GM04503 (cell line): Measurements from ENCODE around the gene TEX22.

Experiments
- DNase-seq: peaks from one replicate; pipeline ENCODE4 v3.0.0-alpha.2; 2012; ENCODE audit warnings: low read depth

The TEX22 gene

DNA sequence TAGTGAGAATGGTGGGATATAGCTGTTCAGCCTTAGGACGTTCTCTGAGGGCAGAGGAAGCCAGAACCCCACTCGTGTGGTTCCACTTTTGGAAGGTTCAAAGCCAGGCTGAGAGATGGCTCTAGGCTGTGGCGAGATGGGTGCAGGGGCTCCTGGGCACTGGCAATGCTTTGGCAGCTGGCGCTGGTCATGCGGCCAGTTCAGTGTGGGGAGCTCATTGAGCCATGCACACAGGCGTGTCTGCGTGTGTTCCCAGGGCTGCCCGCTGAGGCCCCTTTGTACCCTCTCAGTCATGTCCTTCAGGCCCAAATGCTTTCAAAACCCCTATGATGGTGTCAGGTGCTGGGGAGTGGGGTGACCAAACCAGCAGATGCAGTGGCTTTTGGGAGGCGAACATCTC, 1.7 kb downstream of the TEX22 start:
- no peak for DNase-seq

DNA sequence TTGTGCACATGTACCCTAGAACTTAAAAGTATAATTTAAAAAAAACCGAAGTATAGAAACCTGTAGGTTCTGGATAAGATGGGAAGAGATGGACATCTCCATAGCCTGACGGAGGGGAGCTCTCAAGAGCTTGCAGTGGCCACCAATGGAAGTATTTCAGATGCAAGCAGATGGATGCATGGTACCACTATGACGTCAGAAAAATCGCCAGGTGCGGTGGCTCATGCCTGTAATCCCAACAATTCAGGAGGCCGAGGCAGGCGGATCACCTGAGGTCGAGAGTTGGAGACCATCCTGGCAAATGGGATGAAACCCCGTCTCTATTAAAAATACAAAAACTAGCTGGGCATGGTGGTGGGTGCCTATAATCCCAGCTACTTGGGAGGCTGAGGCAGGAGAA, 3.4 kb downstream of the TEX22 start:
- DNase-seq, result no peak

DNA sequence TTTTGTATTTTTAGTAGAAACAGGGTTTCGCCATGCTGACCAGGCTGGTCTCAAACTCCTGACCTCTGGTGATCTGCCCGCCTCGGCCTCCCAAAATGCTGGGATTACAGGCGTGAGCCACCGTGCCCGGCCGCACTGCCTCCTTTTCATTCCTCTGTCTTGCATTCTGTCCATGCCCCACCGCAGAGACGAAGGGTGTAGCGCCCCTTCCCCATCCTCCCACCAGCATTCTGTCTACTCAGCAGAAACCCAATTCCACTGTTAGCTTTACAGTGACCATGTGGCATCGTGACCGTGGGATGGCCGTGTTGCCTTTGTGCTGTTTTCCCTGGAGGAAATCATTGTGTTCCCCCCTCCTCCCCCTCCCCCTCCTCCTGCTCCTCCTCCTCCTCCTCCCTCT, 10.3 kb downstream of the TEX22 start:
- no peak for DNase-seq

DNA sequence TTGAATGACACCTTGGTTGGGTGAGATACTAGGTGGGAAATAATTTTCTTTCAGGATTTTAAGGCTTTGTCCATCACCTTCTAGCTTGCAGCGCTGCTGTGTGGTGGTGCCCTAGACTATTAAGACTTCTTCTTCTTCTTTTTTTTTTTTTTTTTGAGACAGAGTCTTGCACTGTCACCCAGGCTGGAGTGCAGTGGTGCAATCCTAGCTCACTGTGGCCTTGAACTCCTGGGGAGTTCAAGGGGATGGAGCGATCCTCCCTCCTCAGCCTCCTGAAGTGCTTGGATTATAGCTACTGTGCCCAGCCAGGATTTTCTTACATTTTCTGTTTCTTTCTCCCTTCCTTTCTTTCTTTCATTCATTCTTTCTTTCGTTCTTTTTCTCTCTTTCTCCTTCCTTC, 11.0 kb downstream of the TEX22 start:
- no peak for DNase-seq

DNA sequence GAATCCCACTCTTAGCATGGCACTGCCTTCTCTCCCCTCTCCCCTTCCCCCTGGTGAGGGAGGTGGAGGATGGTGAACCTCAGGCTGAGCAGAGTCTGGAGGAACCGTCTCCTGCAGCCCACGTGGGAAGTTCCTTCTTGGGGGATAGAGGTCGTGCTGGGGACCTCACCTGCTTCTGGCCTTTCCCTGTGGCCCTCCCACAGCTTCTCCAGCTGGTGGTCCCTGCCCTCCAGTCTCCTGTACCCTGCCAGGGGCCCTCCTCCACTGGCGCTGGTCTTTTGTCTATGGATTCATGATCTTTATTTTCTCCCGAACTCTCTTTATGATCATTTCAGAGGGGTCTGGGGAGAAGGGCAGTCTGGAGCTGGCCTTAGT, 12.3 kb downstream of the TEX22 start:
- DNase-seq, result no peak

DNA sequence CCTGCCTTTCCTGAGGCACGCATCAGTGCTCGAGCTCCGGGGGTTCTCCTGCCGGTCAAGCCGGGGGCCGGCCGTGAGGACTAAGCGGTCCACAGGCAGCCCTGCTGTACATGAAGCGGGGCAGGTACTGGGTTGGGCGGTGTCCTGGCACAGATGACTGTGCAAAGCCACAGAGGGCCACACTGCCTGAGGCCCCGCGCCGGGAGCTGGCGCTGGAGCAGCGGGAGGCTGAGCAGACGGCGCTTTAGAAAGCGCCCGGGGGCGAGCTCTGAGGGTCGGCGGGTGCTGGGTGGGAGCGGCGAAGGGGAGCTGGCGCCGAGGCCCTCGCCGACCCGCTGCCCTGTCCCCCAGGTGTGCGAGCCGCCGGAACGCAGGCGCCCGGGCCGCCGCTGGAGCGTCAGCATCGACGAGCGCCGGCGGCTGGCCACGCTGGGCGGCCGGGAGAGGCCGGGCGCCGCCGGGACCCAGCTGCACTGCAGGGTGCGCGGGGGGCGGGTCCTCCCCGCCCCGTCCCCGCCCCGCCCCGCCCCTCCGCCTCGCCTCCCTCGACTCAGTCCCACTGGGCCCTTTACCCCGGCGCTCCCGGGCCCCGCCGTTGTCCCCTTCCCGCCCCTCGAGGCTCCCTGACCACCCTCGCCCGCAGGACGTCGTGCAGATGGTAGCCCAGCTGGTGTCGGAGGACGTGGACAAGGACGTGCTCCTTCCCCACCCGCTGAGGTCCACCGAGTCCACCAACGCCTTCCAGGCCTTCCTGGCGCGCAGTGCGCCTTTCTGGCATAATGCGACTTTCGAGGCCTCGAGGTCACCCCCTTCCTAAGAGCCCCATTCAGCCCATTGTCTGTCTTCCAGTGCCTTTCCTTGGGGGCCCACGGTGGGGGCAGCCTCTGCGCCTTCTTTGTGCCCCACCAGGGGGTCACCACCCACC, 12.9 kb downstream of the TEX22 start:
- DNase-seq, result no peak

DNA sequence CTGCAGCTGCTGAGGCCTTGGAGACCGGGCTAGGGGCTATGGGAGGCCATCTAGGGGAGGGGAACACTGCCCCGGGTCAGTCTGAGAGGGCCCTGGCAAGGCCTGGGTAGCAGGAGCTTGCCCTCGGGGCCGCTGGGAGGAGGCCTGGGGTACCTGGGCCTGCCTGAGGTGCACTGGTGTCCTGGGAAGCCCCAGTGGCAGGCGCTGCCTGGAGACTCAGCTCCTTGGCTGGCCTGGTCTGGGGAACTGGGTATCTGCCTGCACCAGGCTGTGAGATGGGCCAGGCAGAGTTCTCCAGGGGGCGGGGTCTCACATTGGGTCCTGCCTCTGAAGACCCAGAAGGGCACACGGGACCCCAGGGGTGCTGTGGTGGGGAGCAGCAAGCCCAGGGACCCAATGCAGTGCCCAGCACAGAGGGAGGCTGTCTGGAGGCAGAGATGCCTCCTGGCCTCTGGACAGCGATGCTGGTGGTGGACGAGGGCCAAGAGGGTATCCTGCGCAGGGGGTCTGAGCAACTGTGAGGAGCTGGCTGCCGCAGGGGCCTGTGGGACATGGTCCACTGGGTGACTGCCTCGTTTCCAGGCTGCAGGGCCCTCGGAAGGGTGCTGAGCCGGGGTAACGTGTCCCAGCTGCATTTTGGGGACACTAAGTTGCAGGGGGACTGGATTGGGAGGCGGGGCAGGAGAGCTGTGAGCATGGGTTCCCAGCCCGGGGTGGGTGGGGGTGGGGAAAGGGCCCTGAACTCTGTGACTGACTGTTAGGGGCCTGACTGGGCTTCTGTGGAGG, 13.8 kb downstream of the TEX22 start:
- DNase-seq, result no peak

DNA sequence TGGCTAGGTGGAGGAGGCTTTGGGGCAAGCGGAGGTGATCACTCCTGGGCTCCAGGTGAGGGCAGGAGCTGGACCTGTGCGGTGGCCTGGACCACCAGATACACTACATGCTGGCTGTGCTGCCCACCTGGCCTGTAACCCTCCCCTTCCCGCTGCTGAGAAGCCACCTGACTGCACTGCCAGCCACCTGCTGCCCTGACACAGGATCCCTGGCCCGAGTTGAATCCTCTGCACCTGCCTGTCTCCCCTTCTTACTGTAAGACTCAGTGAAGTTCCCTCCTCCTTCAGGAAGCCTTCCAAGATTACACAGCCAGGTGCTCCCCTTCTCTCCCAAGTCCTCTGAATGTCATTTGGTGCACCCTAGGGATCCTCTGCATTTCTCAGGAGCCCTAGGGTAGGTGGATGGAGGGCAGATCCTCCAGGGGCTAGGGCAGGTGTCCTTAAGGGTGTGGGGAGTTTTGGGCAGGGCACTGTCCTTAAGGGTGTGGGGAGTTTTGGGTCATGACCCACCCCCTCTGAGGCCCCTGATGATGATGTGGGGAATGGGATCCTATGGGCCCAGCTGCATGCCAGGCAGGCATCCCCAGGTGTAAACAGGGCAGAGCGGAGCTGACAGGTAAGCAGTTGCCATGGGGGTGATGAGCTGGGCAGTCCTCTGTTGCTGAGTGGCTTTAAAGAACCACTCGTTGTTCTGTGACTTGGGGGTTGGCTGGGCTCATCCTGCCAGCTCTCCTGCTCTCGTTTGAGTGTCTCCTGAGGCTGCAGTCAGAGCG, 14.6 kb downstream of the TEX22 start:
- DNase-seq, result no peak

DNA sequence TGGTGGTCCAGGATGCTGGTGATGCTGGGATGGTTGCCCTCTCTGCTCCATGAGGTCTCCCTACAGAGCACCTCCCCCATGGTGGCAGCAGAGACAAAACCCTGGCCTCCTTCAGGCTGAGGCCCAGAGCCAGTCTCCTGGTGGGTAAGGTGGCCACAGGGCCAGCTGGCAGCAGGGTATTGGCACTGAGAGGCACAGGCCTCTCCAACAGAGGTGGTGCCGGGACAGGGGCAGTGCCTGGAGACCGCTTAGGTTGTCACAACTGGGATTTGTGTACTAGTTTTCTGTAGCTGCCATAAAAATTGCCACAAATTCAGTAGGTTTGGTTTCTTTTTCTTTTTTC, 15.2 kb downstream of the TEX22 start:
- DNase-seq, result no peak

DNA sequence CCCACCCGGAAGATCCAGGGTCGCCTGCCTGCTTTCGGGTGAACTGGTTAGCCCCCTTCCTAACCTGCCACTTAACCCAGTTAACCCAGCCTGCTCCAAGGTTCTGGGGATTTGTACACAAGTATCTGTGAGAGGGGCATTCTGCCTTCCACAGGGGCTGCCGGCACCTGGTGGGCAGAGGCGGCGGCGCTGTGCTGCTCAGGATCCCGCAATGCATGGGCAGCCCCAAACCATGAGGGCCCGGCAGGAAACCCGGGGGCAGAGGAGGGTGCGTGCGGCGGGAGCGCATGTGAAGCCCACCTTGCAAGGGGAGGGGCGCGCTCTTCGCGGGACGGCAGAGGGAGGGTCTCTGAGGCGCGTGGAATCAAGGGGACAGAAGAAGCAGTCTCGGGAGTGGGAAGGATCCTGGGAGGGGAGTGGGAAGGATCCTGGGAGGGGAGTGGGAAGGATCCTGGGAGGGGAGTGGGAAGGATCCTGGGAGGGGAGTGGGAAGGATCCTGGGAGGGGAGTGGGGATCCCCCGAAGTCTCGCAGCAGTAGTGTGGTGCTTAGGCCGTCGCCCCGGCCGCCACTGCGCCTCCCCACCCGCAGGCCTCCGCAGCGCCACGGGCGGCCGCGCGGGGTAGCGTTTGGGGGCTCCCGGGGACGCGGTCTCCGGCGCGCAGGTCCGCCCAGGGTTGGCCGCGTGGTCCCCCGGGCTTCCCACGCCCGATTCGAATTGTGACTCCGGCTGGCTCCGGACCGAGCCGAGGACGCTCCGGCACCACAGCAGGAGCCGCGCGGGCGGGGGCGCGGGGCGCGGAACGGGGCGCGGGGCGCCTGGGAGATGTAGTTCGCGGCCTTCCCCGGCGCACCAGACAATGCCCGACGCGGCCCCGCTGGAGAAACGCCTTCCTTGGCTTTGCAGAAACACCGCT, 16.4 kb downstream of the TEX22 start:
- no peak for DNase-seq

DNA sequence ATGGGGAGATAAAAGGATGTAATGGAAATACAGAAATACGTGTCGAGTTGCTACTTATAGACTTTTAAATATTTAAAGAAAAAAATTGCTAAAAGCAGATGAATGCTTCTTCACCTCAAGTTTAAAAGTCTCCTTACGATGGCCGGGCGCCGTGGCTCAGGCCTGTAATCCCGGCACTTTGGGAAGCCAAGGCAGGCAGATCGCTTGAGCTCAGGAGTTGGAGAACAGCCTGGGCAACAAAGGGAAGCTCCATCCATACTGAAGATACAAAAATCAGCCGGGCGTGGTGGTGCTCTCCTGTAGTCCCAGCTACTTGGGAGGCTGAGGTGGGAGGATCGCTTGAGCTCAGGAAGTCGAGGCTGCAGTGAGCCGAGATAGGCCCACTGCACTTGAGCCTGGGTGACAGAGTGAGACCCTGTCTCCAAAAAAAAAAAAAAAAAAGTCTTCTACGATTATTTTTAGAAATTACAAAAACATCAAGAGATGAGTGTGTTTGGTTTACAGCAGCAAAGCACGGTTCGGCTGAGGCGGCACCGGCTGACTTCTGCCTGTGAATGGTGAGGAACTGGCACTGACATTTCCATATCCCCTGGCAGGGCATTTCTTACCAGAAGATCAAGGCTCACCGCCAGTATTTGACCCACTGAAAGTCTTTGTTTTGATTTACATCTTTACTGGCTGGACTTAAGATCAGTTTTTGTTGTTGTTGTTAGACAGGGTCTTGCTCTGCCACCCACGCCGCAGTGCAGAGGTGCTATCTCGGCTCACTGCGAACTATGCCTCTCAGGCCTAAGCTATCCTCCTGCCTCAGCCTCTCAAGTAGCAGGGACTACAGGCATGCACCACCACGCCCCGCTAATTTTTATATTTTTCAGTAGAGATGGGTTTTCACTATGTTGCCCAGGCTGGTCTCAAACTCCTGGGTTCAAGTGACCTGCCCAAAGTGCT, 17.4 kb downstream of the TEX22 start:
- DNase-seq, result no peak

DNA sequence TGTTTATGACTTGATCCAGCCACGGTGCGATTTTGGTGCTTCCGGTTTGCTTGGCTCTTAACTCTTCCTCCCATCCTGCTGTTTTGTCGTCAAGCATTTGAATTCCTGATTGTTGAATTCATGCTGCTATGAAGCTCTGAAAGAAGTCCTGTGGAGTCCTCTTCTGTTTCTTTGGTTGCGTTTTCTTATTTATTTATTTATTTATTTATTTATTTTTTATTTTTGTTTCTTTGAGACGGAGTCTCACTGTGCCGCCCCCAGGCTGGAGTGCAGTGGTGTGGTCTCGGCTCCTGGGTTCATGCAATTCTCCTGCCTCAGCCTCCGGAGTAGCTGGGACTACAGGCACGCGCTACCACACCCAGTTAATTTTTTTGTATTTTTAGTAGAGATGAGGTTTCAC, 18.3 kb downstream of the TEX22 start:
- DNase-seq, result no peak

DNA sequence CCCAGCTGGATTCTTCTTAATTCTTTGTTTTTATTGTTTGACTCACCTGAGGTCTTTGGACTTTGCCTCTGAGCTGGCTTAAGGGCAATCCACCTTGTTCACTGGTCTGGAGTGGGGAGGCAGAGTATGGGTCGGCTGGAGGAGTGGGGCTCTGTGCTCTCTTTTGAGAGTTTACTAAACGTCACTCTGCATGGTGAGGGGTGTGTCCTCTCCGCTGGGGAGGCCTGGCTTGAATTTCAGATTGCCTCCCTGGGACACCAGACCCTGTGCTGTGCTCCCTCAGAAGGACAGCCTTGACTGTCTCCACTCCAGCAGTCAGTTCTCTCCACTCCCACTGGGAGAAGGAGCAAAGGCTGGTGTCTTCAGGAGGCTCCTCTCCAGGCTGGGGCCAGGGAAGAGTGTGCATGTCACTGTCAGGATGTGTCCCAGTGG, 19.4 kb downstream of the TEX22 start:
- no peak for DNase-seq

DNA sequence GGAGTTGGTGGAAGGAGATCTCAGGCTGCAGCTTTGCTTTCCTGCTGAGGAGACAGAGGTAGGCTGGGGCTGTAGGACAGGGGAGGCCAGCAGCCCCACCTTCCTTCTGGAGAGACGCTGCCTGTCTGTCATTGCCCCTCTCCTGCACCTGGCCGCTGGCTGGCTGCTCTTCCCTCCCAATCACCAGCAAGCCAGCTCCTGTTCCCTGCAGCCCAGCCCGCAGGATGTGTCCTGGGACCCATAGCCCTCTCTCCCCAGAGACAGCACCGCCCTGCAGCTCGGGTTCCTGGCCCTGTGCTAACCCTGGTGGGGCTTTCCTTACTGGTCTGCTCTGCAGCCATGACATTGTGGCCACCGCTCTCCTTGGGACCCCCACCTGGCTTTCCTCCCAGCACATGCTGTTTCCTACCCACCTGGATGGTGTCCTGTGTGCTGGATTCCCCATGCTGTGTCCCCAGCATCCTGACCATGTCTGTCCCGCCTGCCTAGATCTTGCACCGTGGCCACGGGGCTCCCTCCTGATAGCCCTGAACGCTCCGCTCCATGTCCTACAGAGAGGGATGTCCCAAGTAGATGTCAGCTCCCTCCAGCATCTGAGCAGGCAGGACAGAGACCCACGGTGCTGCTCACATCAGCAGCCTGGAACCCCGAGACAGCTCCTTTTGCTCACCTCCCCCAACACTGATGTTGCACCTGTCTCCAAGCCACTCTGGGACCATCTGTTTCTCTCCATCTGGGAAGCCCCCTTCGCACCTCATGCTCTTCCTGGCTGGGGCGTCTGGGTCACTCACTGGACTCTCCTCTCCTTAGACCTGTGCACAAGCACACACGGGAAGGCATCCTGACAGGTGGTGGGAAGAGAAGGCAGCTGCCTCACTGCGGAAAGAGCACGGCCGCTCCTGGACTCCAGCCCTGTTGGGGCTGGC, 20.2 kb downstream of the TEX22 start:
- no peak for DNase-seq

DNA sequence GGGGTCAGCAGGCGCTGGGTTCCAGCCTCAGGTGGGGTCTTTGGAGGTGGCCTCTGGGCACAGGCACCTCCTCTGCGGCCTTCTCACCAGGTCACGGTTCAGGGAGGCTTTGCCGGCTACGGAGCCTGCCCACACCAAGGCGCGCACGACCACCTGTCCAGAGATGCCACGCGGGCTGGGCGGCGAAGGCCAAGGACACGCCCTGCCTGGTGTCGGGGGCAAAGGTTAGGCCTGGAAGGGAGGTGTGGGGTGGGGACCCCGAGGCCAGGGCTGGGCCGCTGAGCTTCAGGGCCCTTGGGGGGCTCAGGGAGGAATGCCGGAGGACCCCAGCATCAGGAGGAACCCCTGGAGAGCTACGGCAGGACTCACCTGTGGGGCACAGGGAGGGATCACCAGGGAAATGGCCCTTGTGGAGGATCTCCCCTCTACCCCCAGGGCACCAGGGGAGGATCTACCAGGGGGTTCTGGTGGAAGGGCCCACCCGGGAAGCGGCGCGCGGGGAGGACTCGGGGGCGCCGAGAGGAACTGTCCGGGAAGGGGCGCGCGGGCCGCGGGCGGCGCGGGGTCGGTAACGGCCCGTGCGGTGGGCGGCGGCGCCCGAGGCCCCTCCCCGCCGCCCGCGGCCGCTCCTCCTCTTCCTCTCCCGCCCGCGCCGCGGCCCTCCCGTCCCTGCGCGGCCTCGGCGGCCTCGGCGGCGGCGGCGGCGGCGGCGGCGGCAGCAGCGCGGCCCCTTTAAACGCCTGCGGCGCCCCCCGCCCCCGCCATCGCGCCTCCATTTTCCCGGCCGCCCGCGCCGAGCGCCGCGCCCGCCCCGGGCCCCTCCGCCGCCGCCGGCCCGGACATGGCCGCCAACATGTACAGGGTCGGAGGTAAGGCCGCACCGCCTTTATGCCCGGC, 21.1 kb downstream of the TEX22 start, which contains the start of gene MTA1:
Gene MTA1, plus strand, starts transcription at position 633 of the 897 bp plus-strand sequence. Its CDS starts 209 bp downstream, at position 842.
- DNase-seq, result no peak

DNA sequence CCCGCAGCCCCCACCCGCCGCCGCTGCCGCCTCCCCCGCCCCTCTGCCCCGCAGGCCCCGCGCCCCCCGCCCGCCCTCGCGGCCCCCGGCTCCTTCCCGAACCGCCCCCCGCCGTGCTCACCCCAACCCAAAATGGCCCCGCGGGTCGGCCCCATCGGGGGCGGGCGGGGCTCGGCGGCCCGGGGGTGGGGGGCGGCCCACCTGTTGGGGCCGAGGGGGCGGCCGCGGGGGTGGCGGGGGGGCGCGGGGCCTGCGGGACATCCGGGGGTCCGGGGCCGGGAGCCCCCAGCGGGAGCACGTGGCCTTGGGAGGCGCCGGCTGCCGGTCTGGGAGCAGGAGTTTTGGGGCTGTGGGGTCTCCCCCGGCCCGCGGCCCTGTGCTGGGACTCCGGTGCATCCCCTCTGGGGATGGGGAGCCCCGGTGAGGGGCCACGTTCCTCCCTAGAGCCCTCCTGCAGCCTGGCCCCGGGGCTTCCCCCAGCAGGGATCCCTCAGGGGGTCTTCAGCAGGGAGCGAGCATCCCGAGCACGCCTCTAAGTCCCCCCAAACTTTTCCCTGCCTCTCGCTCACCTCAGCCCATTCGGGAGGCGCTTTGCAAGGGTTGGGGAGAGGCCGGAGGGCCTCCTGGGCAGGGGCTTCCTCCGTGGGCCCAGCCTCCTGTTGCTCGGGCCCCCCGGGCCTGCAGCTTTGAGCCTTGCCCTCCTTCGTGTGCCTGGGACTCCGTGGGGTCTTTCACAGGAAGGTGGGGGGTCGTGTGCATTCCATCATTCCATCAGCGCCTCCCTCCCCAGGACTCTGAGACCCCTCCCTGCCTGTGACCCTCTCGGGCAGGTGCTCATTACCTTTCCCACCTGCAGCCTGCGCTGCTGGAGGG, 22.0 kb downstream of the TEX22 start:
- DNase-seq, result no peak
